Measurements from ENCODE around the gene PRKCB.

The PRKCB gene

DNA sequence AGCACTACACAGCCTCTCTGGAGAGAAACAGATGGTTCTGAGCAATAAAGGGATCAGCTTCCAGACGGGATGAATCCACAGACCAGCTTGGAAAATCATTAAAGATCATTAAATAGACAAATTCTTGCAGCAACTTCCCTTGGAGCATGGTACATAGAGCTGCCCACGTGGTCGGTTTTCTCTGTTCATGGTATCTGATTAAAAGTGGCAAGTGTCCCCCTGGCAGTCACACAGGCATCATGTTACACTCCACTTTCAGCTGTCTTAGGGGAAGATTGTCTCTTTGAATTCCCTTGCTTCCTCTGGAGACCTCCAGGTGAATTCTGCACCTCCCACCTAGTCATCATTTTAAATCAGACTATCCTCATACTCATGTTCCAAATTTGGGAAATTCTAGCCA, 328.2 kb downstream of the PRKCB start:
- no peak for DNase-seq
- H3K9me3 Mint-ChIP-seq: no peaks in the 10 kb centered on the region
- H3K27me3 Mint-ChIP-seq (ENCODE audit: low read depth, poor library complexity): peaks cover 2% of the 10 kb centered on the region
- no peak overlapping the region for H3K27ac Mint-ChIP-seq
- no peaks in the 10 kb centered on the region for H3K36me3 Mint-ChIP-seq (ENCODE audit: low read depth)
- TF ChIP-seq, protein P1, sequence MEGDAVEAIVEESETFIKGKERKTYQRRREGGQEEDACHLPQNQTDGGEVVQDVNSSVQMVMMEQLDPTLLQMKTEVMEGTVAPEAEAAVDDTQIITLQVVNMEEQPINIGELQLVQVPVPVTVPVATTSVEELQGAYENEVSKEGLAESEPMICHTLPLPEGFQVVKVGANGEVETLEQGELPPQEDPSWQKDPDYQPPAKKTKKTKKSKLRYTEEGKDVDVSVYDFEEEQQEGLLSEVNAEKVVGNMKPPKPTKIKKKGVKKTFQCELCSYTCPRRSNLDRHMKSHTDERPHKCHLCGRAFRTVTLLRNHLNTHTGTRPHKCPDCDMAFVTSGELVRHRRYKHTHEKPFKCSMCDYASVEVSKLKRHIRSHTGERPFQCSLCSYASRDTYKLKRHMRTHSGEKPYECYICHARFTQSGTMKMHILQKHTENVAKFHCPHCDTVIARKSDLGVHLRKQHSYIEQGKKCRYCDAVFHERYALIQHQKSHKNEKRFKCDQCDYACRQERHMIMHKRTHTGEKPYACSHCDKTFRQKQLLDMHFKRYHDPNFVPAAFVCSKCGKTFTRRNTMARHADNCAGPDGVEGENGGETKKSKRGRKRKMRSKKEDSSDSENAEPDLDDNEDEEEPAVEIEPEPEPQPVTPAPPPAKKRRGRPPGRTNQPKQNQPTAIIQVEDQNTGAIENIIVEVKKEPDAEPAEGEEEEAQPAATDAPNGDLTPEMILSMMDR (IDR thresholded peaks at IDR 0.05): no peak
- peaks cover 16% of the 10 kb centered on the region for H3K4me1 Mint-ChIP-seq
- H3K4me3 Mint-ChIP-seq: no peak overlapping the region

DNA sequence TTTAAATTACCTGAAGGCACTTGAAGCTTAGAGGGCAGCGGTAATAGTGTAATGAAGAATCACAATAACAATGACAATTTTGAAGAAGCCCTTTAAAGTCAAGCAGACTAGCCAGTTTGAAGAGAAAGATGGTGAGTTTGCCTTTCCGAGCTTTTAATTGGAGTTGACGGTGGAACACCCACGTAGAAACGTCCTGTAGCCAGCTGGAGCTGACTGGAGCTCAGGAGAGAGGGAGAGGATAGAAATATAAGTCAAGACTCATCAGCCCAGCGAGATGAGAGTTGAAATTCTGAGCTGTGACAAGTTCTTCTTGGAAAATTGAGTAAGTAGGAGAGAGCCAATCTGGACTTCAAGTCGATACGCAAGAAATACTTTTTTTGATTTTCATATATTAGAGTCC, 328.6 kb downstream of the PRKCB start:
- H3K9me3 Mint-ChIP-seq: no peaks in the 10 kb centered on the region
- TF ChIP-seq, protein P1 (IDR thresholded peaks at IDR 0.05): no peak
- H3K27me3 Mint-ChIP-seq (ENCODE audit: low read depth, poor library complexity): peaks cover 4% of the 10 kb centered on the region
- no peak for DNase-seq
- H3K4me1 Mint-ChIP-seq: peaks cover 16% of the 10 kb centered on the region
- H3K36me3 Mint-ChIP-seq (ENCODE audit: low read depth): no peaks in the 10 kb centered on the region
- no peak overlapping the region for H3K4me3 Mint-ChIP-seq
- H3K27ac Mint-ChIP-seq: no peak overlapping the region

DNA sequence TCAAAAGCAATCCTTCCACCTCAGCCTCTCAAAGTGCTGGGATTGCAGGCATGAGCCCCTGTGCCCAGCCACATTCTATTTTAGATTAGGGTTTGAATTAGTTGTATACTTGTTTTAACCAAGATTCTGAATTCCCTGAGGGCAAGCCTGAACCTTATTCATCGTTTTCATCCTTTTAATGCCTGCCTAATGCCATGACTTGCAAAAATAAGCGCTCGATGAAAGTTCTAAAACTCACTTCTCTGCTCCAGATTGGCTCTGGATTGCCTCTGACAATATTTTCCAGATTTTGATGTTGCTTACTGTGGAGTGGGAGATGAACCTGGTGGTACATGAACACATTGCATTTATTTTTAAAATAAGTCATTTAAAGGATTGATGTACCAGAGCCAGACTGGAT, 329.5 kb downstream of the PRKCB start:
- Mint-ChIP-seq H3K27ac (no peak overlapping the region), H3K4me3 (no peak overlapping the region), H3K27me3 (ENCODE audit: low read depth, poor library complexity) (peaks cover 5% of the 10 kb centered on the region), H3K36me3 (ENCODE audit: low read depth) (no peaks in the 10 kb centered on the region), H3K9me3 (no peaks in the 10 kb centered on the region), H3K4me1 (peaks cover 16% of the 10 kb centered on the region)
- TF ChIP-seq, protein P1 (IDR thresholded peaks at IDR 0.05): no peak
- DNase-seq: no peak

DNA sequence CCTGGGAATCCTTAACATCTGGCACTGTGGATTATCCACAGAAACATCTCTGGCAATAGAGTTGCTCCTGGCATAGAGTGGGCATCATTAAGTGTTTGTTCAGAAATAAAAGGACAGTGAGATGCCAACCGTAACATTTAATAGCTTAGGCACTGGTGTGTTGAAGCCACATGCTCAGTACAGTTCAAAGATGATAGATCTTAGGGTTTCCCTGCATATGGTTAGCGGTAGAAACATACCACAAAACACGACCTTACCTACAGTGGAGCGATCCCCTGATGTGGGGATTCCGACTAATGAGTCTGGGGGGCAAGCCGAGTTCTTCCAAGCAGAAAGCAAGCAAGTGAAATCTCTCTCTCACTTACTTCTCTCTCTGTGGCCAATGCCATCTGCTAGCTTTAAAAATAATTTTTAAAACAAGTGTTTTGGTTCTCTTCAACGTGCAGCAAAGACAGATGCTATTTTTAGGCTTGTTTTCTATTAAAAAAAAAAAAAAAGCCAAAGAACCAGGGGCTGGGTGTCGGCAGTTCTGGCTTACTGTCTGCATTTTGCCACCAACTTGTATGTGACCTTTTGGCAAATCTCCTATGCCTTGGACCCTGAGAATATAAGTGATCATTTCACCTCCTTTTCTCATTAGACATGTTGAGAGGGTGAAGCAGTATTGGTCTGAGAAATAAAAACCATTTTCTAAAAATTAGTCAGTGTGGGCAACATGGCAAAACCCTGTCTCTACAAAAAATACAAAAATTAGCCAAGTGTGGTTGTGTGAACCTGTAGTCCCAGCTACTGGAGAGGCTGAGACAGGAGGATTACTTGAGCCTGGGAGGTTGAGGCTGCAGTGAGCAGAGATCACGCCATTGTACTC, 331.1 kb downstream of the PRKCB start:
- H3K27ac Mint-ChIP-seq: no peak overlapping the region
- H3K27me3 Mint-ChIP-seq (ENCODE audit: low read depth, poor library complexity): peaks cover 5% of the 10 kb centered on the region
- DNase-seq: no peak
- H3K4me3 Mint-ChIP-seq: no peak overlapping the region
- H3K9me3 Mint-ChIP-seq: no peaks in the 10 kb centered on the region
- no peaks in the 10 kb centered on the region for H3K36me3 Mint-ChIP-seq (ENCODE audit: low read depth)
- TF ChIP-seq, protein P1 (IDR thresholded peaks at IDR 0.05): no peak
- peaks cover 16% of the 10 kb centered on the region for H3K4me1 Mint-ChIP-seq

DNA sequence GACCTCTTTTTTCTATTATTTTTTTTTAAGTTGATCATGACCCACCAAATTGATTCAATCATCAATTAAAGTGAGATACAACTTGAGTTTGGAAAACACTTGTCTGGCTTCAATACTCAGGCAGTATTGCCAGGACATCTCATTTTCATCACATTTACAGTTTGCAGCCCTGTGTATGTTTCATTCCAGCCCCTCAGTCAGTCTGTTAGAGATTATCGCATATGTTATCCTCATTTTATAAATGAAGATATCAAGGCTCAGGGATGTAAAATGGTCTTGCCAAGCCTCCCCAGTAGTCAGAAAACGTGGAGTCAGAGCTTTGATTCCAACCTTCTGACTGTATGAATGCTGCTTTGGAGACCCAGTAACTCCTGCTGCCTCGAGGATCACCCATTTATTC, 333.1 kb downstream of the PRKCB start:
- no peak overlapping the region for H3K27ac Mint-ChIP-seq
- H3K36me3 Mint-ChIP-seq (ENCODE audit: low read depth): no peaks in the 10 kb centered on the region
- no peak for DNase-seq
- peaks cover 9% of the 10 kb centered on the region for H3K27me3 Mint-ChIP-seq (ENCODE audit: low read depth, poor library complexity)
- no peak overlapping the region for H3K4me3 Mint-ChIP-seq
- TF ChIP-seq, protein P1 (IDR thresholded peaks at IDR 0.05): no peak
- H3K9me3 Mint-ChIP-seq: no peaks in the 10 kb centered on the region
- H3K4me1 Mint-ChIP-seq: peaks cover 8% of the 10 kb centered on the region

DNA sequence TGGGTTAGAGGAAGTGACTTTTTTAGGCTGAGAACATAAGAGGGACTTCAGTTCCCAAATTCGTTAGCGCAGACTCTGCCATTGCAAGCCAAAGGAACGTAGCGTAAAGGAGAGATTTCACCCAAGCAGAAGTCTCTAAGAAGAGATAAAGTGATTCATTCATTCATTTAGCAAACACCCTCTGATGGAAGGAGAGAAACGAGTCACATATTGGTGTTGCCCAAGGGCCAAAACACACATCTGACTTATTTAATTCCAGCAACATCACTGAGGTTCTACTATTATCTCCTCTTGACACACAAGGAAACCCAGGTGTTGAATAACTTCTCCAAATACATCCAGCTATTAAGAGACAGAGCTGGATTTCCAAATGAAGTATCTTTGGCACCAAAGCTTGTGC, 334.6 kb downstream of the PRKCB start:
- Mint-ChIP-seq H3K27ac (no peak overlapping the region), H3K27me3 (ENCODE audit: low read depth, poor library complexity) (peaks cover 11% of the 10 kb centered on the region), H3K4me3 (no peak overlapping the region), H3K4me1 (no peaks in the 10 kb centered on the region), H3K36me3 (ENCODE audit: low read depth) (no peaks in the 10 kb centered on the region), H3K9me3 (no peaks in the 10 kb centered on the region)
- TF ChIP-seq, protein P1 (IDR thresholded peaks at IDR 0.05): no peak
- no peak for DNase-seq
